ENCODE measurements around the gene OR6J1.

DNA sequence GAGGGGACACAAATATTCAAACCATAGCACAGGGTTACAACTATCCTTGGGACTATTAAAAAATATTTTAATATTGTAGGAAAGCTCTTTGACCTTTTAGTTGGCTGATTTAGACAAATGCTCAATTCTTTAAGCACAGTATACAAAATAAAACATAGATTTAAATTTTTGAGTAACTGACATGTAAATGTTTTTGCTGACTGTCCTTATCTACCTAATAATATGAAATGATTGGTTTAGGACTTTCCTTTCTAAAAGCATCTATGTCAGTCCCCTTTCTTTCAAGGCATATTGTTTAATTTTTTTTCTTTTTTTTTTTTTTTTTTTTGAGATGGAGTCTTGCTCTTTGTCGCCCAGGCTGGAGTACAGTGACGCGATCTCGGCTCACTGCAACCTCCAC is 16.5 kb upstream of the OR6J1 start:
- TF ChIP-seq, protein P1, sequence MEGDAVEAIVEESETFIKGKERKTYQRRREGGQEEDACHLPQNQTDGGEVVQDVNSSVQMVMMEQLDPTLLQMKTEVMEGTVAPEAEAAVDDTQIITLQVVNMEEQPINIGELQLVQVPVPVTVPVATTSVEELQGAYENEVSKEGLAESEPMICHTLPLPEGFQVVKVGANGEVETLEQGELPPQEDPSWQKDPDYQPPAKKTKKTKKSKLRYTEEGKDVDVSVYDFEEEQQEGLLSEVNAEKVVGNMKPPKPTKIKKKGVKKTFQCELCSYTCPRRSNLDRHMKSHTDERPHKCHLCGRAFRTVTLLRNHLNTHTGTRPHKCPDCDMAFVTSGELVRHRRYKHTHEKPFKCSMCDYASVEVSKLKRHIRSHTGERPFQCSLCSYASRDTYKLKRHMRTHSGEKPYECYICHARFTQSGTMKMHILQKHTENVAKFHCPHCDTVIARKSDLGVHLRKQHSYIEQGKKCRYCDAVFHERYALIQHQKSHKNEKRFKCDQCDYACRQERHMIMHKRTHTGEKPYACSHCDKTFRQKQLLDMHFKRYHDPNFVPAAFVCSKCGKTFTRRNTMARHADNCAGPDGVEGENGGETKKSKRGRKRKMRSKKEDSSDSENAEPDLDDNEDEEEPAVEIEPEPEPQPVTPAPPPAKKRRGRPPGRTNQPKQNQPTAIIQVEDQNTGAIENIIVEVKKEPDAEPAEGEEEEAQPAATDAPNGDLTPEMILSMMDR (conservative IDR thresholded peaks at IDR 0.05; ENCODE audit: low read depth, low read length): no peak
- TF ChIP-seq EZH2 (IDR thresholded peaks at IDR 0.05; ENCODE audit: borderline replicate concordance, low read depth, low read length, poor library complexity, severe bottlenecking): no peak

Data from A673 (cell line).